Mesodermal cell (in vitro differentiated cells): ENCODE measurements around the gene PRIM1.
A peak's percentile ranks its signal among the peaks of the same experiment; 100 is the strongest.
"Not testable (repeated sequence)": the region's sequence is repeated elsewhere in the genome, so short reads cannot be mapped to it uniquely, and the experiment has no call there.

Experiments used
- H3K27ac ChIP-seq: 2 replicates; pipeline ENCODE4 v1.7.0; 2013; ENCODE audit warnings: mild to moderate bottlenecking, low read depth, low read length, moderate library complexity; ENCODE audit not compliant: severe bottlenecking
- H3K36me3 ChIP-seq: 2 replicates; pipeline ENCODE4 v1.7.1; 2013; ENCODE audit warnings: mild to moderate bottlenecking, low read length, moderate library complexity; ENCODE audit not compliant: control insufficient read depth, insufficient read depth
- H3K4me1 ChIP-seq: one replicate; pipeline ENCODE4 v1.7.1; 2013; ENCODE audit warnings: mild to moderate bottlenecking, low read length; ENCODE audit not compliant: insufficient read depth, control insufficient read depth, poor library complexity, severe bottlenecking
- H3K4me3 ChIP-seq: 2 replicates; pipeline ENCODE4 v1.7.0; 2013; ENCODE audit warnings: low read length, control low read depth, mild to moderate bottlenecking; ENCODE audit not compliant: insufficient read depth, poor library complexity, severe bottlenecking; ENCODE audit errors: extremely low read depth
- H3K9me3 ChIP-seq: 2 replicates; pipeline ENCODE4 v1.7.1; 2013; ENCODE audit warnings: mild to moderate bottlenecking, low read length, moderate library complexity; ENCODE audit not compliant: control insufficient read depth
- WGBS, 2 experiments: methylation state at CpG; one replicate each; pipeline ENCODE4 v1.1.5; 2013; ENCODE audit warnings: missing lambda C conversion rate in 2 of 2; ENCODE audit not compliant: insufficient coverage in 2 of 2; 5-methylcytosine and 5-hydroxymethylcytosine counted together

PRIM1 gene

DNA sequence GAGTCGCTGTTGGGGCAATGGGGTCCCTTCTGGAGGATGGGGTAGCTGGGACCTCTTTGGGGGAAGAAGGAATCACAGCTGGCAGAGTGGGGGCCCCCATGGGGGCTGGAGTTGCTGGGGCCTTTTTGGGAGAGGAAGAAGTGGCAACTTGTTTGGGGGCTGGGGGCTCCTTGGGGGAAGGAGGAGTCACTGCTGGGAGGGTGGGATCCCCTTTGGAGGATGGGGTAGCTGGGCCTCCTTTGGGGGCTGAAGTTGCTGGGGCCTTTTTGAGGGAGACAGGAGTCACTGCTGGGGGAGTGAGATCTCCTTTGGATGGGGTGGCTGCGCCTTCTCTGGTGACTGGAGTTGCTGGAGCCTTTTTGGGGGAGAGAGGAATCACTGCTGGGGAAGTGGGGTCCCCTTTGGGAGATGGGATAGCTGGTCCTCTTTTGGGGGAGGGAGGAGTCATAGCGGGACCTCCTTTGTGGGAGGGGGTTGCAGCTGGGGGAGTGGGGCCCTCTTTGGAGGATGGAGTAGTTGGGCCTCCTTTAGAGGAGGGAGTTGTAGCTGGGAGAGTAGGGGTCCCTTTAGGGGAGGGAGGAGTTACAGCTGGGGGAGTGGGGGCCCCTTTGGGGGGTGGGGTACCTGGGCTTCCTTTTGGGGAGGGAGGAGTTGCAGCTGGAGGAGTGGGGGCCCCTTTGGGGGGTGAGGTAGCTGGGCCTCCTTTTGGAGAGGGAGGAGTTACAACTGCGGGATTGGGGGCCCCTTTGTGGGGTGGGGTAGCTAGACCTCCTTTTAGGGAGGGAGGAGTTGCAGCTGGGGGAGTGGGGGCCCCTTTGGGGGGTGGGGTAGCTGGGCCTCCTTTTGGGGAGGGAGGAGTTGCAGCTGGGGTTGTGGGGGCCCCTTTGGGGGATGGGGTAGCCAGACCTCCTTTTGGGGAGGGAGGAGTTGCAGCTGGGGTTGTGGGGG, 34.9 kb downstream of the PRIM1 start:
- peaks cover 16% of the 10 kb centered on the region for H3K4me1 ChIP-seq
- H3K9me3 ChIP-seq = no peaks in the 10 kb centered on the region
- WGBS, 2 experiments = 87 to 96% methylated on average over 3 of the region's 4 CpGs
- H3K36me3 ChIP-seq = peaks cover 96% of the 10 kb centered on the region
- no peak overlapping the region for H3K27ac ChIP-seq
- H3K4me3 ChIP-seq = no peak overlapping the region

DNA sequence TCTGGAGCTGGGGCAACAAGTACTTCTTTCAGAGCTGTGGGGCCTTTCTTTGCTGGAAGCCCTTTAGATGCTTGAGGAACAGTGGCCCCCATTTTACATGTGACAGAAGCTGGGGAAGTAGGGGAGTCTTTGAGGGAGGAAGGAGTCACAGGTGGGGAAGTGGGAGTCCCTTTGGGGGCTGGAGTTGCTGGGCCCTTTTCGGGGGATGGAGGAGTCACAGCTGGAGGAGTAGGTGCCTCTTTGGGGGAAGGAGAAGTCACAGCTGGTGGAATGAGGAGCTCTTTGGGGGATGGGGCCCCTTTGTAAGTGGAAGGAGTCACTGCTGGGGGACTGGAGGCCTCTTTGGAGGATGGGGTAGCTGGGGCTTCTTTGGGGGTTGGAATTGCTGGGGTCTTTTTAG, 35.7 kb downstream of the PRIM1 start:
- Histone ChIP-seq H3K4me1 (peaks cover 9% of the 10 kb centered on the region), H3K9me3 (no peaks in the 10 kb centered on the region), H3K27ac (peak overlapping the region; percentile 13), H3K4me3 (no peak overlapping the region), H3K36me3 (peaks cover 94% of the 10 kb centered on the region)
- 80 to 100% methylated on average over 1 of the region's 1 CpG for WGBS, 2 experiments

DNA sequence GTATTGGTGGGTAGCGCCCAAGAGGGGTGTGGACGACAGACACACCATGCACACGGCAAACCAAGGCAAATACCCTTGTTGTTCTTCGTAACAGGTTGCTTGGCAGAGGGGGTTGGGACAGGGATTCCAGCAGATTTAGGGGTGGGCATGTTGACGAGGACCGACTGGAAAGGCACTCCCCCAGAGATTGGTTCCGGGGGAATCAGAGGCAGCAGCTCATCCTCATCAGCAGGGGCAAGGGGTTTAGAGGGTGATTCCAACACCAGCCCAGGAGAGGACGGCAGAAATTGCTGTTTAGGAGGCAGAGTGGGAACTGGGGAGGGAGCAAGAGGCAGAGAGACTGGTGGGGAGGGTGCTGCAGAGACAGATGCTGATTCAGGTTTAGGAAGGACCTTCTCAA, 36.3 kb downstream of the PRIM1 start:
- 94 to 99% methylated on average over 8 of the region's 8 CpGs for WGBS, 2 experiments
- H3K9me3 ChIP-seq = no peaks in the 10 kb centered on the region
- H3K36me3 ChIP-seq = peaks cover 94% of the 10 kb centered on the region
- H3K27ac ChIP-seq = peak overlapping the region; percentile 13
- peaks cover 4% of the 10 kb centered on the region for H3K4me1 ChIP-seq
- no peak overlapping the region for H3K4me3 ChIP-seq

DNA sequence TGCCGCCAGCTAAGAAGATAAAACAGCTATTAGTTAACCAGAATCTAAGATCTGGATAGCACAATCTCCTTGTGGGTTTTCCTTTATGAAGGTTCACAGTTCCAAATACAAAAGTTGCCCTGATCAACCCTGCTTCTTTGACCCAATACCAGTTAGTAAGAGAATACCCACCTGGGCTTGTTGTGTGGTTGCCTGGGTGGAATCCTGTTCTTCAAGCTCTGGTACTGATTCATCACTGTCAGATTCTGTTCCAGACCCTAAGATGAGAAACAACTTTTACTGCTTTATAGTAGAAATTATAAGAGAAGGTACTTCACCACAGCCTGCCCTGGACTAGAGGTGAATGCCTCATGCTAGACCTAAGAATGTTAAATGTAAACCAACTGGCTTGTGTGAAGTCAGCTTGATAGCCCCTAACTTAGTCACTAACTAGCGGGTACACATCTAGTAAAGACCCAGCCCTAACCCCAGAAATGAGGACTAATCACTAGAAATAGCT, 37.6 kb downstream of the PRIM1 start:
- no peak overlapping the region for H3K4me3 ChIP-seq
- H3K27ac ChIP-seq = no peak overlapping the region
- H3K36me3 ChIP-seq = peaks cover 83% of the 10 kb centered on the region
- 100% methylated on average over 2 of the region's 2 CpGs; no CpG with 5 or more reads in 1 of the 2 experiments for WGBS, 2 experiments
- H3K4me1 ChIP-seq = peaks cover 4% of the 10 kb centered on the region
- no peaks in the 10 kb centered on the region for H3K9me3 ChIP-seq

DNA sequence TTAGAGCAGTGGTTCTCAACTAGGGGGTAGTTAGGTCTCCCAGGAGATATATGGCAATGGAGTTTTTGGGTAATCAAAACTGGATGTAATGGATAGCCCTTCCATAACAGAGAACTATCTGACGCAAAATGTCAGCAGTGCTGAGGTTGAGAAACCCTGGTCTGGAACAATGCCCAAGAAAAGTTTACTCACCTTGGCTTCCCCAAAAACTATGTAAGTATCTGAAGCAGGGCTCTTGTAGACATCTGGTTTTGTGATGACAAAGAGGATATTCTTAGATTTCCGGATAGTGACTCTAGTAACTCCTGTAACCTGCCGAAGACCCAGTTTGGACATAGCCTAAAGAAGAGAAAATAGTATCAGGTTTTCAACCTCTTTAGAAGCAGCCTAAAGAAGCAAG, 38.8 kb downstream of the PRIM1 start:
- H3K36me3 ChIP-seq = peaks cover 71% of the 10 kb centered on the region
- no peak overlapping the region for H3K4me3 ChIP-seq
- no peak overlapping the region for H3K27ac ChIP-seq
- peaks cover 4% of the 10 kb centered on the region for H3K4me1 ChIP-seq
- no peaks in the 10 kb centered on the region for H3K9me3 ChIP-seq
- WGBS, 2 experiments = 100% methylated on average over 2 of the region's 3 CpGs

DNA sequence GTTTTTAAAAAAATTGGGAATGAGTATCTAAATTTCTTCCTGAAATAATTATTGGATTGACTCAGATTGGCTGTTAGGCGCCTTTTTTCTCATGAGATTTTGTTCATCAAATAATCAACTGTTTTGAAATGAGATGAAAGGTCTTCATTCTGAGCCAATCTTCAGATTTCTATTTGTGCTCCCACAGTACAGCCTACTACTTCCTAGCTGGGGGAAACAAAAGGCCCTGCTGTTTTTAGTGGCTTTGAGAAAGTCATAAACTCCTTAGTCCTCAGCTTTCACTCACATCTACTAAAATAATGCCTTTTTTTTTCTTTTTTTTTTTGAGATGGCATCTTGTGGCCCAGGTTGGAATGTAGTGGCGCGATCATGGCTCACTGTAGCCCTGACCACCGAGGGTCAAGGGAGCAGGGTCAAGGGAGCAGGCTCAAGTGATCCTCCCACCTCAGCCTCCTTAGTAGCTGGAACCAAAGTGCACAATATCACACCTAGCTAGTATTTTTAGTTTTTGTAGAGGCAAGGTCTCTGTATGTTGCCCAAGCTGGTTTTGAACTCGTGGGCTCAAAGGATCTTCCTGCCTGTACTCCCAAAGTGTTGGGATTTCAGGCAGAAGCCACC, 42.3 kb downstream of the PRIM1 start:
- Histone ChIP-seq H3K27ac (peak overlapping the region; percentile 47), H3K36me3 (peaks cover 41% of the 10 kb centered on the region), H3K4me3 (no peak overlapping the region), H3K9me3 (no peaks in the 10 kb centered on the region), H3K4me1 (no peaks in the 10 kb centered on the region)
- 83 to 90% methylated on average over 2 to 4 of the region's 5 CpGs for WGBS, 2 experiments

DNA sequence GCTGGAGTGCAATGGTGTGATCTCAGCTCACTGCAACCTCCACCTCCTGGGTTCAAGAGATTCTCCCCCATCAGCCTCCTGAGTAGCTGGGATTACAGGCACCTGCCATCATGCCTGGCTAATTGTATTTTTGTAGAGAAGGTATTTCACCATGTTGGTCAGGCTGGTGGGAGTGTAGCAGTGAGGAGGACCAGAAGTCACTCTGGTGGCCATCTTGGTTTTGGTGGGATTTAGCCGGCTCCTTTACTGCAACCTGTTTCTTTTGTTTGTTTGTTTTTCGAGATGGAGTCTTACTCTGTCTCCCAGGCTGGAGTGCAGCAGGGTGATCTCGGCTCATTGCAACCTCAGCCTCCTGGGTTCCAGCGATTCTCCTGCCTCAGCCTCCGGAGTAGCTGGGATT, 47.6 kb downstream of the PRIM1 start:
- WGBS, 2 experiments = 84 to 93% methylated on average over 4 to 5 of the region's 5 CpGs
- not testable (repeated sequence) for H3K27ac ChIP-seq, H3K9me3 ChIP-seq, H3K4me3 ChIP-seq, H3K36me3 ChIP-seq, H3K4me1 ChIP-seq

DNA sequence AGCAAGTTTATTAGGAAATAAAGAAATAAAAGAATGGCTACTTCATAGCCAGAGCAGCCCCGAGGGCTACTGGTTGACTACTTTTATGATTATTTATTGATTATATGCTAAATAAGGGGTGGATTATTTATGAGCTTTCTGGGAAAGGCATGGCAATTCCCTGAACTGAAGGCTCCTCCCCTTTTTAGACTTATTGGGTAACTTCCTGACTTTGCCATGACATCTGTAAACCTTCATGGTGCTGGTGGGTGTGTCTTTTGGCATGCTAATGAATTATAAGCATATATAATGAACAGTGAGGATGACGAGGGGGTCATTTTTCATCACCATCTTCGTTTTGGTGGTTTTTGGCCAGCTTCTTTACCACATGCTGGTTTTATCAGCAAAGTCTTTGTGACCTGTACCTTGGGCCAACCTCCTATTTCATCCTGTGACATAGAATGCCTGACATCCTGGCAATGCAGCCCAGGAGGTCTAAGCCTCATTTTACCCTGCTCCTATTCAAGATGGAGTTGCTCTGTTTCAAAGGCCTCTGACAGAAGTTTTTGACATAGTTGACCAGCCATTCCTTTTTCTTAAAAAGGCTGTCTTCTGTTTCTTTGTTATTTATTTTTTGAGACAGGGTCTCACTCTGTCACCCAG, 53.0 kb downstream of the PRIM1 start:
- Histone ChIP-seq H3K36me3 (no peaks in the 10 kb centered on the region), H3K27ac (no peak overlapping the region), H3K4me1 (peaks cover 4% of the 10 kb centered on the region), H3K4me3 (no peak overlapping the region), H3K9me3 (no peaks in the 10 kb centered on the region)
- WGBS, 2 experiments = 68 to 73% methylated on average over 2 to 3 of the region's 3 CpGs

DNA sequence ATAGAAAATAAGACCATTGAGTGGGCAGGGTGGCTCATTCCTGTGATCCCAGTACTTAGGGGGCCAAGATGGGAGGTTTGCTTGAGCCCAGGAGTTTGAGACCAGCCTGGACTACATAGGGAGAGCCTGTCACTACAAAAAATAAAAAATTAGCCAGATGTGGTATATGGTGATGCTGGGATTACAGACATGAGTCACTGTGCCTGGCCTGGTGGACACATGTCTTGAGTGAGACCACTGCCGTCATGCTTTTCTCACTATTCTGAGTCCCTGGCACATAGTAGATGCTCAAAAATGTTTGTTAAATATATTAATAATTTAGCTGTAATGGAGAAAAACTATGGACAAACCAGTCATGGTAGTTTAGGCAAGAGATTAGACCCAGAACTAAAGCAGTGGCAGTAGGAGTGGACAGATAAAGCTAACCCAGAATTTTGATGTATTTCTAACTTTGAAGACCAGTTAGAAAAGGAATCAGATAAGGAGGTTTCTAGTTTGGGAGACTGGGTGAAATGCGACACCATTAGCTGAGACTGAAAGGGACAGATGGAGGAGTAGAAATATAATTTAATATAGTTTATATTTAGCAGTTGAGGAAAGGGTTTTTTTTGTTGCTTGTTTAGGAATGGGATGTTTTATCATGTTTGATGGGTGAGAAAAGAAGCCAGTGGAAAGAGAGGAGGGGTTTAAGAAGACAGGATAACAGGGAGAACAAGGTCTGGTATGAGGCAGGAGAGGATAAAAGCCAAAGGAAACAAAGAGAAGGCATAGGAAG, 56.6 kb downstream of the PRIM1 start:
- Histone ChIP-seq H3K9me3 (no peaks in the 10 kb centered on the region), H3K36me3 (no peaks in the 10 kb centered on the region), H3K4me3 (no peak overlapping the region), H3K4me1 (peaks cover 4% of the 10 kb centered on the region), H3K27ac (no peak overlapping the region)
- WGBS, 2 experiments = no CpG with 5 or more reads among the region's 2 CpGs

DNA sequence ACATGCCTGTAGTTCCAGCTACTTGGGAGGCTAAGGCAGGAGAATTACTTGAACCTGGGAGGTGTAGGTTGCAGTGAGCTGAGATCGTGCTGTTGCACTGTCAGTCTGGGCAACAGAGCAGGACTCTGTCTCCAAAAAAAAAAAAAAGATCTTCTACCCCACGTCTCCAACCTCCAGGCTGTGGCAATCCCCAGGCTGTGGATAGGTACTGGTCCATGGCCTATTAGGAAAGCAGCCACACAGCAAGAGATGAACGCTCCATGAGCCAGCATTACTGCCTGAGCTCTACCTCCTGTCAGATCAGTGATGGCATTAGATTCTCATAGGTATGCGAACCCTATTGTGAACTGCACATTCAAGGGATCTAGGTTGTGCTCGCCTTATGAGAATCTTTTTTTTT, 58.0 kb downstream of the PRIM1 start:
- 87 to 100% methylated on average over 2 to 4 of the region's 5 CpGs for WGBS, 2 experiments
- H3K4me1 ChIP-seq = peaks cover 4% of the 10 kb centered on the region
- no peaks in the 10 kb centered on the region for H3K36me3 ChIP-seq
- H3K9me3 ChIP-seq = no peaks in the 10 kb centered on the region
- H3K4me3 ChIP-seq = no peak overlapping the region
- H3K27ac ChIP-seq = no peak overlapping the region
